ENCODE measurements around the gene PRKACB. TPM values are rescaled to one million over a fixed set of nuclear protein-coding genes. Genes with fewer than 3 reads are reported as not detected.

PRKACB gene
- total and polyA plus RNA-seq, 2 of the 8 experiments (the other 6 are each of a cell fraction or from before 2014, with no cell fraction given): 7.8 to 31.0 TPM

- Histone ChIP-seq H3K79me2 (ENCODE audit: control insufficient read depth in 1 of 2, insufficient read depth in 2 of 2, low read length in 2 of 2) (no peaks in the 10 kb centered on the region; a peak in 1 of 4 replicates), H3K4ac (replicated peaks; ENCODE audit: insufficient read length, low read depth, low read length) (no peak overlapping the region), H3K4me3 (ENCODE audit: extremely low read depth in 1 of 4, insufficient read depth in 2 of 4, low read depth in 3 of 4, low read length in 4 of 4) (no peak overlapping the region), H3K36me3 (ENCODE audit: control insufficient read depth in 2 of 4, insufficient read depth in 4 of 4, low read length in 3 of 4) (no peaks in the 10 kb centered on the region), H2AFZ (ENCODE audit: low read length) (no peak overlapping the region), H3K23ac (ENCODE audit: insufficient read length) (no peak overlapping the region), H2BK5ac (ENCODE audit: low read depth, low read length) (no peak overlapping the region), H3K14ac (ENCODE audit: insufficient read length) (no peak overlapping the region), H3K9ac (replicated peaks in 1 of 4; ENCODE audit: extremely low read depth in 1 of 4, low read depth in 3 of 4, low read length in 3 of 4) (no peak overlapping the region), H3K23me2 (ENCODE audit: low read depth, low read length) (no peaks in the 10 kb centered on the region), H3K9me3 (ENCODE audit: insufficient read depth in 2 of 2, low read depth in 1 of 2, low read length in 1 of 2) (no peaks in the 10 kb centered on the region), H2AK5ac (ENCODE audit: low read depth, low read length) (no peak overlapping the region), H4K20me1 (replicated peaks in 1 of 2; ENCODE audit: control insufficient read depth in 1 of 2, insufficient read depth in 2 of 2, low read length in 2 of 2) (peaks cover 0 to 2% of the 10 kb centered on the region in 2 experiments), H2BK120ac (replicated peaks; ENCODE audit: low read depth, low read length) (no peak overlapping the region), H2BK12ac (ENCODE audit: low read depth, low read length) (no peak overlapping the region), H2BK15ac (ENCODE audit: low read length) (no peak overlapping the region), H3K18ac (ENCODE audit: extremely low read depth, low read length) (no peak overlapping the region), H4K5ac (ENCODE audit: insufficient read length, low read depth, low read length) (no peak overlapping the region), H4K8ac (ENCODE audit: extremely low read depth, insufficient read depth, low read length) (no peak overlapping the region), H3K79me1 (ENCODE audit: low read depth, low read length) (no peaks in the 10 kb centered on the region), H3K56ac (replicated peaks; ENCODE audit: insufficient read length, low read depth, low read length) (no peak overlapping the region), H3K27me3 (replicated peaks in 1 of 4; ENCODE audit: control insufficient read depth in 3 of 4, extremely low read depth in 1 of 4, insufficient read depth in 3 of 4, low read length in 3 of 4) (no peaks in the 10 kb centered on the region), H3K4me2 (ENCODE audit: insufficient read depth in 1 of 2, low read depth in 2 of 2, low read length in 2 of 2) (no peak overlapping the region), H4K91ac (replicated peaks; ENCODE audit: insufficient read length, low read length) (no peak overlapping the region), H3K27ac (ENCODE audit: low read depth, low read length) (no peak overlapping the region), H3K4me1 (replicated peaks in 1 of 4; ENCODE audit: control insufficient read depth in 3 of 4, insufficient read depth in 4 of 4, low read length in 3 of 4) (no peaks in the 10 kb centered on the region), H2BK20ac (ENCODE audit: low read length) (no peak overlapping the region)
- DNase-seq (ENCODE audit: low read depth in 1 of 2, low spot score in 2 of 2): no peak
- WGBS, 2 experiments (ENCODE audit: extremely low coverage in 1 of 2, insufficient coverage in 1 of 2, insufficient read length in 1 of 2, insufficient replicate concordance in 2 of 2, low coverage in 1 of 2, low lambda C conversion rate in 2 of 2, missing lambda C conversion rate in 1 of 2): 47% methylated on average over 2 of the region's 2 CpGs; no CpG with 5 or more reads in 1 of the 2 experiments
- ChIA-PET POLR2A (ENCODE audit: partially characterized antibody) (no interaction called here), CTCF (ENCODE audit: partially characterized antibody) (interaction anchor here (0.9 to 4.2 kb wide), 18 partner anchors 9 to 521 kb away, joined by 3 to 20 read pairs (median 4); no protein-coding TSS in a partner anchor)
- FAIRE-seq: peak; percentile 32
- TF ChIP-seq CBX8 (IDR thresholded peaks at IDR 0.05; ENCODE audit: borderline replicate concordance, low read depth, low read length) (no peak), RAD21 (IDR thresholded peaks at IDR 0.05 in 1 of 2, conservative IDR thresholded peaks at IDR 0.05 in 1 of 2; ENCODE audit: low read depth in 2 of 2, low read length in 2 of 2) (peak; percentile 76 to 79), ATF2 (IDR thresholded peaks at IDR 0.05; ENCODE audit: low read length) (no peak), RBBP5 (IDR thresholded peaks at IDR 0.05; ENCODE audit: borderline replicate concordance, low read depth, low read length) (no peak), TEAD4 (IDR thresholded peaks at IDR 0.05; ENCODE audit: low read depth, low read length) (no peak), POU5F1 (IDR thresholded peaks at IDR 0.05; ENCODE audit: low read depth, low read length) (no peak), EGR1 (IDR thresholded peaks at IDR 0.05; ENCODE audit: borderline replicate concordance, low read depth, low read length) (no peak), ASH2L (IDR thresholded peaks at IDR 0.05; ENCODE audit: low read length) (no peak)
Measured at GRCh38 chr1:84122780-84123382, 21.2 kb upstream of the PRKACB start.

Data from H1 (cell line).